NCI-H1048 (cell line): Measurements from ENCODE around the gene GLA.

ENCODE experiments used
- DNase-seq: peaks from one replicate; lab custom pipeline; 2025; lab: John Stamatoyannopoulos, UW

Gene GLA

DNA sequence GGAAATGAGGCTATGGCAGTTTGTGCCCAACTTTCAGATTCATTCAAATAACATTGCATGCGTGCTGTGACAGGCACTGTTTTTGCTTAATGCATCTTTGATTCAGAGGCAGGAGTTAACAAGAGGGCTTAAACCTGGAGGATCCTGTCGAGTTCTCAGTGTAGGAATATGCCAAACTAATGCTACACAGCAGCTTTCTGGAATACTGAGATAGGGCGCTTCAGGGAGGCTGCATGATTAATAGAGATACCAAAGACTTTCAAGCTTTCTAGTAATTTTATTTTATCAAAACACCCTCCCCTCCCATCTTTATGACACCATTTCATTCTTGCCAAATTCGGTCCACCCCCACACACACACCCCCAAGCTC lies 58.5 kb downstream of the GLA start:
- DNase-seq = no peak

DNA sequence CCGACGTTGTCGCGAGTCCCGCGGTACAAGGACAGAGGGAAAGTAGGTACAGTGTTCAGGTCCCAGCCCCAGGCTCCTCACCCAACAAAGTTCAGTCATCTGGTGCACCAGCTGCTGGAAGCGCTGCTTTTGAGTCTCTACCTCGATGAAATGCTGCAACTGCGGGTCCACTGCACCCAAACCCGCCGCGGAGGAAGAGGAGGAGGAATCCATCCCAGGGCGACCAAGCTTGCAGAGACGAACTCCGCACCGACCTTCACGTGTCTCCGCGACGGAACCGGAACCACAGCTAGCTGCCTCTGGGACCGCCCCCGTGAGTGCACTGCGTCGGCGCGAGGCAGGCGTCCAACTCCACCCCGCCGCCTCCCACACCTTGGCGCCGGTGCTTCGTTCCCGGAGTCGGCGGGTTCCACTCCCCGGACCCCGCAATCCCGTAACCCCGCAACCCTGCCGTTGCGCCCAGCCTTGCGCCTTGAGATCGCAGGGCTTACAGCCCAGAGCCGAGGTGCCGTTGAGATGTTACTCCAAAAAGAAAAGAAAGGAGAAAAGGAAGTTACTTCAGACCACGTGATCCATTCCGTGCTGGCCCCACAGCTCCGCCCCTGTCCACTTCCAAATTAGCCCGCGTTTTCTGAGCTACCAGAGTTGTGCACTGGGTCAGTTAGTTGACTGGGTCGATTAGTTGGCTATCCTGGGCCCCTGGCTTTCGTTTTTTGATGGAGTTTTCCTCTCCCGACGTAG lies 59.1 kb downstream of the GLA start, which contains the start of gene TIMM8A:
TIMM8A (minus strand) TSS at position 291 of the 741 bp plus-strand sequence; CDS start at position 213, 78 bp downstream.
- DNase-seq = no peak

DNA sequence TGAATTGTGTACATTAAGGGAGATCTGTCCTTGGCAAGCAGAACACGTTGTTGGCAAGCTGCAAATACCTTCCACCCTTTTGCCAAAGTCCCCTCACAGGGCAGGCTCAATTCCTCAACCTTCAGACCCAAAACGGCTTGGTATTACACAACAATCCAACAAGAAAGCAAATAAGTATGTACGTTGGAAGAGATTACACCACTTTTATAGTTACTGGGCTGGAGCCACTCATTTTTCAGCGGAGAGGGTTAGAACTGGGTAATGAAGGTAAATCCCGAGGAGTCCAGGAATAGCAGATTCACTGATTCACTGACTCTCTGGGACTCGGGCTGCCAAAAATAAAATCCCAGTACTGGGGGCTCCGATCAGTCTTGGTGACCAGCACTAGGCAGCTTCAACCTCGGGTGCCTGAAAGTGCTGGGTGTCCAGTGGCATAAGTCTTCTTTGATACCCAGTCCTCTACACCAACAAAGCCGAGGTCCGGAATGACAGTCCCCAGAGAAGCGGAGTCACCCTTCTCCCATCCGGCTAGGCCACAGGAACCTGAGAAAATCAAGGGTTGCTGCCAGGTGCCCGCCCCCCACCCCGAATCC lies 59.8 kb downstream of the GLA start:
- DNase-seq = no peak
